Body of pancreas (tissue), 4 donors: ENCODE results near the gene RAB1B. TPM values are rescaled to one million over a fixed set of nuclear protein-coding genes. Genes with fewer than 3 reads are reported as not detected.

Experiments
- ATAC-seq: fragments of 150-250 bp; one replicate; pipeline ENCODE4 v1.9.1; 2016
- DNase-seq, 4 donors: peaks; one replicate each; pipeline ENCODE4 v3.0.0-alpha.2; 2019
- H3K27ac ChIP-seq, 4 donors: fragments of 200-600 bp; sonication (generic); 1 replicate in 3 of 4; 2 replicates in 1 of 4; pipeline versions ENCODE4 v1.5.1 to v1.6.1; 2016 to 2019; ENCODE audit warnings: mild to moderate bottlenecking in 1 of 4, mixed read lengths in 1 of 4, moderate library complexity in 1 of 4
- H3K27me3 ChIP-seq, 2 donors: fragments of 200-600 bp; sonication (generic); one replicate each; pipeline ENCODE4 v1.6.0; 2016; ENCODE audit warnings: mild to moderate bottlenecking in 1 of 2
- H3K36me3 ChIP-seq, 2 donors: fragments of 200-600 bp; sonication (generic); replicated peaks in 1 of 2; 2 replicates each; pipeline ENCODE4 v1.5.1; 2016; ENCODE audit warnings: low read depth in 2 of 2; ENCODE audit not compliant: insufficient read depth in 1 of 2
- H3K4me1 ChIP-seq: fragments of 200-600 bp; sonication (generic); one replicate; pipeline ENCODE4 v1.6.0; 2016
- H3K4me3 ChIP-seq, 2 donors: fragments of 200-600 bp; sonication (generic); 1 replicate in 1 of 2; 2 replicates in 1 of 2; pipeline ENCODE4 v1.5.1; 2016 to 2019
- H3K9me3 ChIP-seq, 3 donors: fragments of 200-600 bp; sonication (generic); 1 replicate in 2 of 3; 2 replicates in 1 of 3; pipeline ENCODE4 v1.5.1; 2016
- POLR2A ChIP-seq, 3 donors: fragments of 450-650 bp; IDR thresholded peaks; one replicate each; pipeline ENCODE4 v1.6.1; 2016; ENCODE audit warnings: antibody characterized with exemption in 3 of 3, mild to moderate bottlenecking in 2 of 3
- WGBS, 2 donors: methylation state at CpG; one replicate each; pipeline ENCODE4 v1.1.5; 2017; 5-methylcytosine and 5-hydroxymethylcytosine counted together
- intact Hi-C: fragments of 100-400 bp; cut with DNase I; formaldehyde crosslinking; loops from one replicate; pipeline ENCODE4 v1.15.1; 2023
- total RNA-seq, 2 donors: library from RNA; depleted of rRNA; stranded (reverse); fragments of >200 nt; gene quantifications; one replicate each; pipeline ENCODE4 v1.1.0, GENCODE V29; 2016
- TF ChIP-seq, protein P1 (sequence below), 7 experiments: fragments of 450-650 bp in 4 of 7; fragments of 200-600 bp in 3 of 7; sonication (generic) in 3 of 7; IDR thresholded peaks; one replicate each; pipeline ENCODE4 v1.5.1; 2016 to 2019; ENCODE audit warnings: antibody characterized with exemption in 7 of 7

Gene RAB1B
- total RNA-seq, 2 donors from 2014 or later: 67.7 to 74.5 TPM

DNA sequence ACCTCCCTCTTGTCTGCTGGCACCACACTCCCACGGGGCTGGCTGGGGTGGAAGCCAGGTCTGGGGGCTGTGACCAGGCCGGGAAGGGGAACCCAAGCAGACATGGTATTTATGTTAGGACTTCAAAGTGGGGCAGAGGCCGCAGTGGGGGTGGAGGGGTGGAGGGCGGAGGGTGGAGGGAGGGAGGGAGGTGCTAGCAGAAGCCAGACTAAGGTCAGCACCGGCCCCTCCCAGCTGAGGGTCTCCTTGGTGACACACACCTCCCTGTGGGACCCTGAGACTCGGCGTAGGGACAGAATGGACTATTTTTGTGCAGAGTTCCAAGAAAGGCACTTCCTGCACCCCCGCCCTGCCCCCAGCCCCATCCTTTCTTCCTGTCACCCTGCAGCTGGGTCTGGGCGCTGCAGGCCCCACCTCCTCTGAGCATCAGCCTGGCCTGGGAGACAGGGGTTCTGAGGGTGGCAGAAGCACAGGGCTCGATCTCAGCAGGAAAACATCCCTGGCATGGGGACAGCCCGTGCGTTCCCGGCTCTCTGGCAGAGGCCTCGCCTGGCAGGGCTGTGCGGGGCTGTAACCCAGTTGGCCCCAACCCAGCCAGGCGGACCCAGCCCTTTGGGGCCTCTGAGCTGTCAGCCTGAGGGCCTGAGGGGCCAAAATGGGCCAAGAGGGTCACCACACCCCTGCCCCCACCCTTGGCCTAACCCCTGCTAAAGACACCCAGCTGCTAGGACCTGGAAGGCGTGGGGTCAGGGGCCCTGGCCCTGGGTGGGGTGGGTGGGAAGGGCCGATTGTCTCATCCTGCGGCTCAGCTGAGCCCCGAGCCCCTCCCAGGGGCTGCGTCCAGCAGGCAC lies 58.0 kb downstream of the RAB1B start:
- H3K36me3 ChIP-seq: no peaks in the 10 kb centered on the region
- no peaks in the 10 kb centered on the region for H3K9me3 ChIP-seq
- 52 to 62% methylated on average over 9 to 21 of the region's 21 CpGs for WGBS, 2 donors
- TF ChIP-seq, protein P1, sequence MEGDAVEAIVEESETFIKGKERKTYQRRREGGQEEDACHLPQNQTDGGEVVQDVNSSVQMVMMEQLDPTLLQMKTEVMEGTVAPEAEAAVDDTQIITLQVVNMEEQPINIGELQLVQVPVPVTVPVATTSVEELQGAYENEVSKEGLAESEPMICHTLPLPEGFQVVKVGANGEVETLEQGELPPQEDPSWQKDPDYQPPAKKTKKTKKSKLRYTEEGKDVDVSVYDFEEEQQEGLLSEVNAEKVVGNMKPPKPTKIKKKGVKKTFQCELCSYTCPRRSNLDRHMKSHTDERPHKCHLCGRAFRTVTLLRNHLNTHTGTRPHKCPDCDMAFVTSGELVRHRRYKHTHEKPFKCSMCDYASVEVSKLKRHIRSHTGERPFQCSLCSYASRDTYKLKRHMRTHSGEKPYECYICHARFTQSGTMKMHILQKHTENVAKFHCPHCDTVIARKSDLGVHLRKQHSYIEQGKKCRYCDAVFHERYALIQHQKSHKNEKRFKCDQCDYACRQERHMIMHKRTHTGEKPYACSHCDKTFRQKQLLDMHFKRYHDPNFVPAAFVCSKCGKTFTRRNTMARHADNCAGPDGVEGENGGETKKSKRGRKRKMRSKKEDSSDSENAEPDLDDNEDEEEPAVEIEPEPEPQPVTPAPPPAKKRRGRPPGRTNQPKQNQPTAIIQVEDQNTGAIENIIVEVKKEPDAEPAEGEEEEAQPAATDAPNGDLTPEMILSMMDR (IDR thresholded peaks at IDR 0.05): no peak
- TF ChIP-seq POLR2A (IDR thresholded peaks at IDR 0.05): no peak
- ATAC-seq: no peak
- no peak overlapping the region for H3K4me3 ChIP-seq
- peak overlapping the region in 1 of 4 donors; percentile 43 for H3K27ac ChIP-seq
- intact Hi-C loops: no loop called here
- DNase-seq: no peak
- H3K4me1 ChIP-seq: peaks cover 11% of the 10 kb centered on the region
- H3K27me3 ChIP-seq: no peaks in the 10 kb centered on the region

Other genes starting within 250 kb of the RAB1B start
- not detected for gene CATSPER1, start 242.2 kb upstream of the RAB1B start, total RNA-seq
- gene GAL3ST3, start 219.5 kb upstream of the RAB1B start, total RNA-seq: 1 to 10 TPM in 1 of 2 donors, under 1 TPM in 1; 0.66 to 2.6 TPM
- 100 to 1,000 TPM; 112 to 255 TPM for gene SF3B2, start 216.3 kb upstream of the RAB1B start, total RNA-seq
- gene PACS1, start 198.4 kb upstream of the RAB1B start, total RNA-seq: 10 to 100 TPM; 17.5 to 19.7 TPM
- 10 to 100 TPM; 13.5 to 16.5 TPM for gene KLC2, start 10.9 kb upstream of the RAB1B start, total RNA-seq
- gene CNIH2, start 9.5 kb downstream of the RAB1B start, total RNA-seq: 1 to 10 TPM; 3.6 to 4.6 TPM
- gene YIF1A, start 20.5 kb downstream of the RAB1B start, total RNA-seq: 10 to 100 TPM; 63.6 to 91.6 TPM
- gene TMEM151A, start 23.3 kb downstream of the RAB1B start, total RNA-seq: 1 to 10 TPM; 1.6 to 2.1 TPM
- 10 to 100 TPM; 10.6 to 86.0 TPM for gene CD248, start 48.4 kb downstream of the RAB1B start, total RNA-seq
- gene RIN1, start 67.8 kb downstream of the RAB1B start, total RNA-seq: 10 to 100 TPM in 1 of 2 donors, under 1 TPM in 1; 0.99 to 11.4 TPM
- 10 to 100 TPM; 19.4 to 23.1 TPM for gene BRMS1, start 76.5 kb downstream of the RAB1B start, total RNA-seq
- gene B4GAT1, start 79.0 kb downstream of the RAB1B start, total RNA-seq: 10 to 100 TPM; 17.8 to 20.8 TPM
- 10 to 100 TPM in 1 of 2 donors, 1 to 10 TPM in 1; 5.4 to 14.2 TPM for gene SLC29A2, start 103.1 kb downstream of the RAB1B start, total RNA-seq
- gene NPAS4, start 152.4 kb downstream of the RAB1B start, total RNA-seq: not detected
- gene MRPL11, start 170.2 kb downstream of the RAB1B start, total RNA-seq: 10 to 100 TPM; 20.8 to 22.1 TPM
- gene PELI3, start 198.3 kb downstream of the RAB1B start, total RNA-seq: 10 to 100 TPM in 1 of 2 donors, 1 to 10 TPM in 1; 7.6 to 10.9 TPM
- gene DPP3, start 211.8 kb downstream of the RAB1B start, total RNA-seq: 10 to 100 TPM; 15.8 to 52.4 TPM
- gene BBS1, start 242.0 kb downstream of the RAB1B start, total RNA-seq: 10 to 100 TPM; 49.0 to 58.0 TPM